GM18502 (cell line): Measurements from ENCODE around the gene ADAM12.

Experiments used
- ATAC-seq: cut with Tn5 transposase; IDR thresholded peaks from one replicate; pipeline ENCODE4 v1.9.1; 2021; ENCODE audit warnings: mild to moderate bottlenecking; ENCODE audit not compliant: unreplicated experiment, poor library complexity

The ADAM12 gene

DNA sequence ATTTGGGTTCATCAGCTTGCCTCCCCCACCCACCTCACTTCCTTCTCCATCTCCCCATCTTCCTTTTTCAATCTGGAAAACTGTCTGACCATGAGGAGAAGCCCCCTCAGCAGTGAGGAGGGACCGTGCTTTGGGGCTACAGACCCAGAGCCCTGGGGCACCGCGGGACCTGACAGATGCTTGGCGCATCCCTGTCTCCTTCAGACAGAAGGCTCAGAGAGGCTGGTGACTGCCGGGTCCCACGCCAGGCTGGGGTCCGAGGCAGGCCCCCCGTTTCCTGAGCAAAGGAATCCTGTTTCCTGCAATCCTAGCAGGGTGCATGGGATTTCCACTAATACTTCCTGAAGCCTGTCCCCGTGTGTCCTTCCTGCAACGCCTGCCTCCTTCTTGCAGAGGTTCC is 344.9 kb downstream of the ADAM12 start:
- no peak for ATAC-seq

- ATAC-seq, result no peak
Measured at GRCh38 chr10:126042906-126043305, 345.4 kb downstream of the ADAM12 start.

DNA sequence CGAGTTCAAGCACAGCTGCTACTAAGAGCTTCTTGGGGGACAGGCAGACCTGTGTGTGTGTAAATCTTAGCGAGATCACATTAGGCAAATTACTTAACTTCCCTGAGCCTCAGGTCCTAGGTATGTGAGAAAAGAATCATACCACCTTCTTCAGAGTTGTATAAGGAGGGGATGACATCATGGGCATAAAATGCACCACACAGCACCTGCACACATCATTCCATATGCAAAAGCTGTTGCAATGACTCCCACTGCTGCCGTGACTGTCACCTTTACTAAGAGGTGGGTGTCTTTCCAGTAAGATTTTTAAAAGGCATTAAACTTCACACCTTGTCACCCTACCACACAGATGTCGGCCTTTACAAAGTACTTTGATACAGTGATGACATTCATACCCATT is 345.9 kb downstream of the ADAM12 start:
- ATAC-seq, result no peak

GRCh38 chr10:126041804-126042231 is 346.5 kb downstream of the ADAM12 start:
- peak; percentile 99 for ATAC-seq

- ATAC-seq, result no peak
Measured at GRCh38 chr10:126041117-126041516, 347.2 kb downstream of the ADAM12 start.

DNA sequence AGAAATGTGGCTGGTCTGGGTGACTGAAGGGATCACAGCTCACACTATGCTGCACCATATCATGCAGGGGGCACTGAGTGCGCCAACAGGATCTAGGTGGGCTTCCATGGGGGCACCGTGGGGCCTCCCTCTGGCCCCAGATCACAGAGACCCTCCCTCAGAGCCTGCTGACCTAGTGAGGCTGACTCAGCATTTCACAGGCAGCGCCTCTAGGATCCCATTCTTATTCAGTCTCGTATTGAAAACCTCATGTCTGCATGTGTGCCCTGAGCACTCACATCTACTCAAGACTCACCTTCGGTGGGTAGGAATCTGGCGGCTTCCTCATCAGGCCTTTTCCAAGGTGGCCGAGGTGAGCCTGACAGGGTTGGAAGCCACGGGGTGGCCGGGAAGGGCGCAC is 350.3 kb downstream of the ADAM12 start:
- no peak for ATAC-seq

- ATAC-seq, result no peak
Measured at GRCh38 chr10:126036515-126036914, 351.8 kb downstream of the ADAM12 start.

GRCh38 chr10:126034586-126034985 is 353.7 kb downstream of the ADAM12 start:
- ATAC-seq, result no peak

DNA sequence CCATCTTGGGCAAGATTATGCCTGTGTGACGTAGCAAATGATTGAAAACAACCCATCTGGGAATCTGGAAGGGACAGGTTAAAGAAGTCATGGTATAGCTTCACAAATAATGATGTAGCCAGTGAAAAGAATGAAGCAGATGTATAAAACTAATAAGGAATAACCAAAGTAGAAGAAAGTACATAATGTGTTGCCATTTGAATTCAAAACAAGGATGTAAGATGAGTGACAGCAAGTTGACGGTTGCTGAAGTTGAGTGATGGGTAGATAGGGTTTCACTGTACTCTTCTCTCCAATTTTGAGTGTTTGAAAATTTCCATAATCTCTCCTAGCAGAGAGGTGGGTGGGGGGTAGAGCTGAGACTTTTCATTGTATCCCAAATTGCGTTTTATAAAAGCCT is 358.3 kb downstream of the ADAM12 start:
- ATAC-seq, result no peak

DNA sequence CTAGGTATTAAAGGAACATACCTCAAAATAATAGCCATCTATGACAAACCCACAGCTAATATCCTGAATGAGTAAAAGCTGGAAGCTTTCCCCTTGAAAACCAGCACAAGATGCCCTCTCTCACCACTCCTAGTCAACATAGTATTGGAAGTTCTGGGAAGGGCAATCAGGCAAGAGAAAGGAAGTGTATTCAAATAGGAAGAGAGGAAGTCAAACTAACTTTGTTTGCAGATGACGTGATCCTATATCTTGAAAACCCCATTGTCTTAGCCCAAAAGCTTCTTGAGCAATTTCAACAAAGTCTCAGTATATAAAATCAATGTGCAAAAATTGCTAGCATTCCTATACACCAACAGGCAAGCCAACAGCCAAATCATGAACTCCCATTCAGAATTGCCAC is 360.6 kb downstream of the ADAM12 start:
- ATAC-seq, result no peak

- no peak for ATAC-seq
Measured at GRCh38 chr10:126022841-126023240, 365.4 kb downstream of the ADAM12 start.

- ATAC-seq, result no peak
Measured at GRCh38 chr10:126021833-126022500, 366.3 kb downstream of the ADAM12 start.

- no peak for ATAC-seq
Measured at GRCh38 chr10:126017961-126018560, 370.2 kb downstream of the ADAM12 start.

DNA sequence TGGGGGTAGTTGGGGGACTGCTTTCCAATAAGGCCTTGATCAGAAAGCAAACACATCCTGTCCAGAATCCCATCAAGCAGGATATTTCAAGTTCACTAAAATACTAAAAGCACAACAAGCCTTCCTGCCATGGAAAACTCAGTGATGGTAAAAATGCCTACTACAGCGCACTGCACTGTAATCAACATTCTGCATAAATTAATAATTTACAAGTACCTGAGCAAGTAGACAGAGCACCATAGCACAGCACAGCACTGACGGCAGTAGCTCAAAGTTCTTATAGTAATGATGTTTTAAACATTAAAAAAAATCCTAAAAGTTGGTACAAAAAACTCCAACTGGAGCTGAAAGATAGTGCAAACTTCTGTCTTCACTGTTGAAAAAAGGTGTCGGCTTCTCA is 371.4 kb downstream of the ADAM12 start:
- no peak for ATAC-seq

GRCh38 chr10:126016156-126016805 is 372.0 kb downstream of the ADAM12 start:
- ATAC-seq, result no peak

DNA sequence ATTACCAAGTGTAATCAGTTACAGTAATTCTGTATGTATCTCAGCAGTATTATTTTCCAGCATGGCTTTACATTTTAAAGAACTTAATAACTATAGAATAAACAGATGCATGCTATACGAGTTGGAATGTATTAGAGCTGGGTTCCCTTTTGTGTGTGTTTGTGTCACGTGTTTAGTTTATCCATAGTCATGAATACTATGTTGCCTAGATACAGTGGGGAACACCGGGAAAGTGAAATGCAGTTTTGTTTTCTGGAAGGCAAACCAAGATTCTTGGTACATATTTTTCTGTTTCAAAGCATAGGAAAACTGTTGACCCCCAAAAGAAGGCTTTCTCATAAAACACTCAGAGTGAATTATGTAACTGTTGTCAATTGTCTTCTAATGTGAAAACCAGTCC is 372.9 kb downstream of the ADAM12 start:
- no peak for ATAC-seq

DNA sequence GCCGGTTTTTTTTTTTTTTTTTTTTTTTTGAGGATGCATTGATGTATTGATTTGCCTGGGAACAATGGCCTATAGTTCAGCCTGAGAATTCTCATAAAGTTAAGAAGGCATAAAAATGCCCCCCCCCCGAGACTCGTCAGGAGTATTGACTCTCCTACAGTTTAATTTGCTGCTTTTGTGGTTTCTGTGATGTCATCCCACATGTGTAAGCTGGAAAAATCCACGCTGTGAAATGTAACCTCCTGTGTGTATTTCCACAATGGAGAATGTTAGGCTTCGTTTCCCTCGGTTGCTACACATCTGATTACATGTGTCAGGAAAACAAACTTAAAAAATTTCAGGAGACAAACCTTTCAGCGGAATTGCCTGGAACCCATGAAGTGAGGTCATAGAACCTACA is 374.0 kb downstream of the ADAM12 start:
- ATAC-seq, result no peak

GRCh38 chr10:126013489-126014281 is 374.6 kb downstream of the ADAM12 start:
- ATAC-seq, result peak; percentile 60

DNA sequence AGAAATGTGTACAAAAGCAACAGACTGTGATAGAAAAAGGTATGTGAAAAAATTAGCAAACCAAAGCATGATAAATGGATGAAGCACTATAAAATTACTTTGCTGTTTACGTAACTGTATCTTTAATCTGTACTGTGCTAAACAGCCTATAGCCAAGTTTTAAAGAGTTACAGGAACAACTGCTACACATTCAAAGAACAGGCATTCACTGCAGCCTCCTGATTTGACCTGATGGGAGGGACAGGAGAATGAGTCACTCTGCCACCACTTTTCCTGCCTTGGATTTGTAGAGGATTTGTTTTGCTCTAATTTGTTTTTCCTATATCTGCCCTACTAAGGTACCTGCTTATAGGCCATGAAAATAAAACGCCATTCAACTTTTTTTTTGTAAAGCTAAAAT is 375.8 kb downstream of the ADAM12 start:
- no peak for ATAC-seq

DNA sequence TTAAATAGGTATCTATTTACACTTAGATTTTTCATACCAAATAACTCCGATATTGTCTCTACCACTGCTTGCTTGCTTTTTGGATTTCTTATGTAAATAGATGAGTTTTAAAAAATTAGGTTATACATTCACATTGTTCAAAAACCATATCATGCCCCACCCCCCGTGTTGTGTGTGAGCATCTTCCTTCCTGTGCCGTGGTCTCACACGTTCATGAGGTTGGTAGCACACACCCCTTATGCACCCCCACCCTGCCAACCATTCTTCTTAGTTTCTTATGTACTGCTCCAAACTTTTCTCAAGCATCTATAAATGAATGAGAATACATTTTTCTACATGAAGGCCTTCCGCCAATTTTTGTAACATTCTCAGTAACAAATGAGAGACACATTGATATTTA is 376.3 kb downstream of the ADAM12 start:
- ATAC-seq, result no peak

DNA sequence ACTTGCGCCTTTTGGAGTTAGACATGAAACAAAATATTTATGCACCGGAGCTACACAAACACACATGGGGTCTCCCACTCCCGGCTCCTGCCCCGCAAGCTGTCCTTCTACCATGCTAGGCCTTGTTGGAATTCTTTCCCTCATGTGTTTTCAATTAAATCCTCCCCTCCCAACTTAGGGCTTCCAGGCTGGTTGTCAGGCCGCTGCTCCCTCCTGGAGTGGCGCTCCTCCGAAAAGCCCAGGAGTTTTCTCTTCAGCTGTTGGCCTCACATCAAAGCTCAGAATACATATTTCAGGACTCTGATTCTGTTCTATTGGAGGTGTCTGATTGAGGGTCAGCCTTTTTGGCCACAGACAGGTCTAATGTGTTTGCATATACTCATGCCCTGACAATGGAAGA is 378.6 kb downstream of the ADAM12 start:
- ATAC-seq, result no peak
